Jurkat, Clone E6-1 (cell line): ENCODE measurements around the gene GGA1.

ENCODE experiments used
- DNase-seq: peaks from one replicate; pipeline ENCODE4 v3.0.0-alpha.2; 2011; ENCODE audit warnings: low read depth, low spot score
- H3K4me3 ChIP-seq: 2 replicates; pipeline ENCODE4 v1.5.1; 2011; ENCODE audit warnings: mild to moderate bottlenecking, low read length, control low read depth, moderate library complexity

Gene GGA1

GRCh38 chr22:37624876-37625275, 16.2 kb downstream of the GGA1 start:
- DNase-seq, result no peak
- no peak overlapping the region for H3K4me3 ChIP-seq

GRCh38 chr22:37625737-37626136, 17.1 kb downstream of the GGA1 start:
- DNase-seq, result no peak
- no peak overlapping the region for H3K4me3 ChIP-seq

- H3K4me3 ChIP-seq, result no peak overlapping the region
- no peak for DNase-seq
These were observed 17.5 kb downstream of the GGA1 start for GRCh38 chr22:37626144-37626543.

- H3K4me3 ChIP-seq, result no peak overlapping the region
- DNase-seq, result no peak
These were observed 18.0 kb downstream of the GGA1 start for GRCh38 chr22:37626556-37627075.

GRCh38 chr22:37627121-37627520, 18.5 kb downstream of the GGA1 start:
- peak overlapping the region; percentile 30 for H3K4me3 ChIP-seq
- DNase-seq, result no peak

- peak; percentile 86 for DNase-seq
- H3K4me3 ChIP-seq, result peak overlapping the region; percentile 30
These were observed 18.9 kb downstream of the GGA1 start for GRCh38 chr22:37627545-37627944.

- H3K4me3 ChIP-seq, result no peak overlapping the region
- DNase-seq, result no peak
These were observed 20.2 kb downstream of the GGA1 start for GRCh38 chr22:37628830-37629229.

GRCh38 chr22:37629928-37630327, 21.3 kb downstream of the GGA1 start:
- DNase-seq, result no peak
- no peak overlapping the region for H3K4me3 ChIP-seq

GRCh38 chr22:37630839-37631435, 22.3 kb downstream of the GGA1 start:
- DNase-seq, result no peak
- no peak overlapping the region for H3K4me3 ChIP-seq

- H3K4me3 ChIP-seq, result no peak overlapping the region
- no peak for DNase-seq
These were observed 23.0 kb downstream of the GGA1 start for GRCh38 chr22:37631448-37632173.

- no peak overlapping the region for H3K4me3 ChIP-seq
- no peak for DNase-seq
These were observed 23.8 kb downstream of the GGA1 start for GRCh38 chr22:37632174-37633088.

GRCh38 chr22:37633089-37633624, 24.5 kb downstream of the GGA1 start:
- no peak for DNase-seq
- H3K4me3 ChIP-seq, result no peak overlapping the region

GRCh38 chr22:37633625-37634416, 25.2 kb downstream of the GGA1 start:
- DNase-seq, result peak; percentile 25
- H3K4me3 ChIP-seq, result no peak overlapping the region

GRCh38 chr22:37634417-37634924, 25.8 kb downstream of the GGA1 start:
- DNase-seq, result no peak
- no peak overlapping the region for H3K4me3 ChIP-seq

GRCh38 chr22:37635157-37635556, 26.5 kb downstream of the GGA1 start:
- no peak overlapping the region for H3K4me3 ChIP-seq
- no peak for DNase-seq

GRCh38 chr22:37636186-37636948, 27.7 kb downstream of the GGA1 start:
- no peak overlapping the region for H3K4me3 ChIP-seq

GRCh38 chr22:37636949-37637273, 28.3 kb downstream of the GGA1 start:
- DNase-seq, result no peak
- no peak overlapping the region for H3K4me3 ChIP-seq

More at GRCh38 chr22:37636186-37636948, 27.7 kb downstream of the GGA1 start:
- DNase-seq, result peak; percentile 51
